Lower leg skin (tissue), 4 donors: ENCODE results near the gene FCER2. TPM values are rescaled to one million over a fixed set of nuclear protein-coding genes. Genes with fewer than 3 reads are reported as not detected.

ENCODE experiments used
- DNase-seq, 2 donors: peaks; one replicate each; pipeline ENCODE4 v3.0.0-alpha.2; 2019; ENCODE audit warnings: low spot score in 2 of 2
- H3K4me3 ChIP-seq: fragments of 200-600 bp; sonication (generic); 2 replicates; pipeline ENCODE4 v1.5.1; 2017; ENCODE audit warnings: mild to moderate bottlenecking, low read depth; ENCODE audit not compliant: poor library complexity, severe bottlenecking
- POLR2A ChIP-seq, 2 donors: fragments of 450-650 bp; IDR thresholded peaks; one replicate each; pipeline ENCODE4 v1.6.1; 2016 to 2017; ENCODE audit warnings: antibody characterized with exemption in 2 of 2, mild to moderate bottlenecking in 1 of 2, moderate library complexity in 1 of 2
- WGBS, 2 donors: methylation state at CpG; one replicate each; pipeline ENCODE4 v1.1.5; 2018; 5-methylcytosine and 5-hydroxymethylcytosine counted together
- intact Hi-C: fragments of 100-400 bp; cut with DNase I; formaldehyde crosslinking; loops from one replicate; pipeline ENCODE4 v1.15.0; 2023; ENCODE audit warnings: low total_unique reads
- total RNA-seq, 4 donors: library from RNA; depleted of rRNA; stranded (reverse); fragments of >200 nt; gene quantifications; one replicate each; pipeline ENCODE4 v1.1.0, GENCODE V29; 2016
- TF ChIP-seq, protein P1 (sequence below), 3 donors: fragments of 450-650 bp; IDR thresholded peaks; one replicate each; pipeline ENCODE4 v1.5.1; 2016; ENCODE audit warnings: antibody characterized with exemption in 3 of 3, mild to moderate bottlenecking in 3 of 3, moderate library complexity in 2 of 3

FCER2 gene
- total RNA-seq, 4 donors from 2014 or later, result not detected

DNA sequence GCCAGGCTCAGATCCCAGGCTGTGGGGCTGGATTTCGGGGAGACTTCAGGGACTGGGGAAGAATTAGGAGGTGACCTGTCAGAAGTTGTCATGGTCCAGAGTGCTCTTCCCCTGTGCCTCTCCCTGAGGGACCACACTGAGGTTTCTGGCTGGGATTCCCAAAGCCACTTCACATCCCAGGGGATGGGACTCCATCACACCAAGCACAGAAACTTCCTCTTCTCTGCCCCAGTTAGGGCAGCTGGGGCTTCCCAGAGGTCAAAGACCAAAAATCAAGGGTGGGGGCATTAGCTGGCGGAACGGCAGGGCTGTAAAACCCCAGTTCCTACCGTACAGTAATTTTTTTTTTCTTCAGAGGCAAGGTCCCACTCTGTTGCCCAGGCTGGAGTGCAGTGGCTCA lies 7.4 kb downstream of the FCER2 start:
- 50 to 57% methylated on average over 4 of the region's 4 CpGs for WGBS, 2 donors
- no peak overlapping the region for H3K4me3 ChIP-seq

DNA sequence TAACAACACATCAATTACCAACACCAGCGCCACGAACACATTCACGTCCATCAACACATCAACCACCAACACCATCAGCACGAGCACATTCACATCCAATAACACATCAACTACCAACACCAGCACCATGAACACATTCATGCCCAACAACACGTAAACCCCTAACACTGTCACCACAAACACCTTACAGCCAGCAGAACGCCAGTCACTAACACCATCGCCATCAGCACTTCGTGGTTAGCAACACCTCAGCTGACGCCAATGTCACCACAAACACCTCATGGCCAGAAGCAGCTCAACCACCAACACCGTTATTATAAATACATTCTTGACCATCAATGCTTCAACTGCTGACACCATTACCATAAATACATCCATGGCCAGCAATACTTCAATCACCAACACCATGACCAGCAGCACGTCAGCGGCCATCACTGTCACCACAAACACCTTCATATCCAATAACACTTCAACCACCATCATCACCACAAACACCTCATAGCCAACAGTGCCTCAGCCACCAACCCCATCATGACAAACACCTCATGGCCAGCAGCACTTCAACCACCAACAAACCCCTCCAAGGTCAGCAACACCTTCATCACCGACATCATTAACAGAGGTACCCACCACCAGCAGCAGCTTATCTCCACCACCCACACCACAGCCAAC lies 9.4 kb downstream of the FCER2 start:
- no peak for DNase-seq
- 77 to 92% methylated on average over 13 of the region's 13 CpGs for WGBS, 2 donors
- TF ChIP-seq, protein P1, sequence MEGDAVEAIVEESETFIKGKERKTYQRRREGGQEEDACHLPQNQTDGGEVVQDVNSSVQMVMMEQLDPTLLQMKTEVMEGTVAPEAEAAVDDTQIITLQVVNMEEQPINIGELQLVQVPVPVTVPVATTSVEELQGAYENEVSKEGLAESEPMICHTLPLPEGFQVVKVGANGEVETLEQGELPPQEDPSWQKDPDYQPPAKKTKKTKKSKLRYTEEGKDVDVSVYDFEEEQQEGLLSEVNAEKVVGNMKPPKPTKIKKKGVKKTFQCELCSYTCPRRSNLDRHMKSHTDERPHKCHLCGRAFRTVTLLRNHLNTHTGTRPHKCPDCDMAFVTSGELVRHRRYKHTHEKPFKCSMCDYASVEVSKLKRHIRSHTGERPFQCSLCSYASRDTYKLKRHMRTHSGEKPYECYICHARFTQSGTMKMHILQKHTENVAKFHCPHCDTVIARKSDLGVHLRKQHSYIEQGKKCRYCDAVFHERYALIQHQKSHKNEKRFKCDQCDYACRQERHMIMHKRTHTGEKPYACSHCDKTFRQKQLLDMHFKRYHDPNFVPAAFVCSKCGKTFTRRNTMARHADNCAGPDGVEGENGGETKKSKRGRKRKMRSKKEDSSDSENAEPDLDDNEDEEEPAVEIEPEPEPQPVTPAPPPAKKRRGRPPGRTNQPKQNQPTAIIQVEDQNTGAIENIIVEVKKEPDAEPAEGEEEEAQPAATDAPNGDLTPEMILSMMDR (IDR thresholded peaks at IDR 0.05), result no peak
- intact Hi-C loops, result no loop called here
- H3K4me3 ChIP-seq, result no peak overlapping the region

More for the DNA sequence above, 7.4 kb downstream of the FCER2 start:
- no peak for TF ChIP-seq POLR2A (IDR thresholded peaks at IDR 0.05)
- TF ChIP-seq, protein P1 (IDR thresholded peaks at IDR 0.05), result no peak
- intact Hi-C loops, result no loop called here
- no peak for DNase-seq

DNA sequence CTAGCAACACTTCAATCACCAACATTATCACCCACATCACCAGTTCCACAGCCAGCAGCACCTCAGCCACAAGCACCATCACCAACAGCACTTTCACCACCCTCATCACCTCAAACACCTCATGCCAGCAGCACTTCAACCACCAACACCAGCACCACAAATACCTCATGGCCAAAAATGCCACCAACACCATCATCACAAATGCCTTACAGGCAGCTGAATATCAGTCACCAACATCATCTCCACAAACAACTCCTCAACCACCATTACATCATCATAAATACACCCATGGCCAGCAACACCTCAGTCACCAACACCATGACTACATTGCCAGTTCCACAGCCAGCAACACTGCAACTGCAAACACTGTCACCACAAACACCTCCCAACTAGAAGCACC lies 10.4 kb downstream of the FCER2 start:
- H3K4me3 ChIP-seq, result no peak overlapping the region
- TF ChIP-seq, protein P1 (IDR thresholded peaks at IDR 0.05), result no peak
- no peak for TF ChIP-seq POLR2A (IDR thresholded peaks at IDR 0.05)
- DNase-seq, result no peak
- intact Hi-C loops, result no loop called here

DNA sequence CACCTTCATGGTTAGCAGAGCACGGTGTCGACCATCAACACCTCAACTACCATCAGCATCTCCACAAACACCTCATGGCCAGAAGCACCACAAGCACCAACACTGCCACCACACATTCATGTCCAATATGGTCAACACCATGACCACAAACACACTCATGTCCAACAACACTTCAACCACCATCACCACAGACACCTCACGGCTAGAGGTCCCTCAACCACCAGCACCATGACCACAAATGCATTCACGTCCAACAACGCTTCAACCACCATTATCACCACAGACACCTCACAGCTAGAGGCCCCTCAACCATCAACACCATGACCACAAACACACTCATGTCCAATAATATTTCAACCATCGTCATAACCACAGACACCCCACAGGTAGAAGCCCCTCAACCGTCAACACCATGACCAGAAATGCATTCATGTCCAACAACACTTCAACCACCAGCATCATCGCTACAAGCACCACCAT lies 11.1 kb downstream of the FCER2 start:
- no peak overlapping the region for H3K4me3 ChIP-seq
- intact Hi-C loops, result no loop called here
- 78 to 94% methylated on average over 8 of the region's 8 CpGs for WGBS, 2 donors
- TF ChIP-seq, protein P1 (IDR thresholded peaks at IDR 0.05), result no peak
- no peak for TF ChIP-seq POLR2A (IDR thresholded peaks at IDR 0.05)
- DNase-seq, result no peak

DNA sequence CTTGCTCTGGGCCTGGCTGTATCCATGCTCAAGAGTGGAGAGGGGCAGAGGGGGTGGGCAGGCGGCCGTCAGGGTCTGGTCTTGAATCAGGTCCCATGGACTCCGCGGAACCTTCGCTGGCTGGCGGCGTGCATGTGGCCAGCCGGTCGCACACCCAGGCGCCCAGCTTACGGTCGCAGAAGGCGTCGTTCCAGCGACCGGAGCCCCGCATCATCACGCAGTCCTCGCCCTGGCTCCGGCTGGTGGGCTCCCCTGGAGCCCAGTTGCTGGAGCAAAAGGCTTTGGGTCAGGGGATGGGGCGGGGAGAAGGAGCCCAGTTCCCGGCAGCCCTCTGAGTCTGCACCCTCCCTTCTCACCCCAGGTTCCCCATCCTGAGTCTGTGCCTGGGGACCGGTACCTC lies 12.8 kb downstream of the FCER2 start:
- no peak overlapping the region for H3K4me3 ChIP-seq
- 35 to 50% methylated on average over 18 to 23 of the region's 23 CpGs for WGBS, 2 donors
- no peak for DNase-seq
- no peak for TF ChIP-seq POLR2A (IDR thresholded peaks at IDR 0.05)
- TF ChIP-seq, protein P1 (IDR thresholded peaks at IDR 0.05), result no peak
- intact Hi-C loops, result loop anchor here (10.0 kb wide), 1 partner anchor 334 kb away; no protein-coding TSS in a partner anchor

DNA sequence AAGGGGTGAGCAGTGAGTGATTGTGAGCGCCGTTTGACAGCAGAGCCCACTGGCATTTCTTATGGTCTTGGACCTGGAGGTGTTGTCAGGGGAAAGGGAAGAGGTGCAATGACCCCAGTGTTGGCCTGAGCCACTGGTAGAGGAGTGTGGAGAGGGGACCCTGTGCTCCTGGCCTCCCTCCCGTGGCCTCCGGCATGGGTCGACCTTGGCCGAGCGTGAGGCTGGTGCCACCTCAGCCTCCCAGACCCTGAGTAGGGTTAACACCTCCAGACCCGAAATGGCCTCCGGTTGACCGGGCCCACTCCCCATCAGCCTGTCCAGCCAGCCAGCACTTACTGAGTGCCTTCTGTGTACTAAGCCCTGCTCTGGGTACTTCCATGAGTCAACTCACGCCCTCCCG lies 14.8 kb downstream of the FCER2 start:
- intact Hi-C loops, result loop anchor here (10.0 kb wide), 1 partner anchor 332 kb away; no protein-coding TSS in a partner anchor
- no peak for TF ChIP-seq POLR2A (IDR thresholded peaks at IDR 0.05)
- TF ChIP-seq, protein P1 (IDR thresholded peaks at IDR 0.05), result no peak
- DNase-seq, result no peak
- no peak overlapping the region for H3K4me3 ChIP-seq
- 81 to 83% methylated on average over 9 to 12 of the region's 12 CpGs for WGBS, 2 donors
